ENCODE results near the gene TDP2. TPM values are rescaled to one million over a fixed set of nuclear protein-coding genes. Genes with fewer than 3 reads are reported as not detected.

Gene TDP2
- total RNA-seq, 1 donor from 2014 or later: 33.9 TPM

GRCh38 chr6:24640166-24640565 lies 26.5 kb downstream of the TDP2 start:
- H3K9me3 Mint-ChIP-seq (ENCODE audit: unreplicated experiment): peaks cover 4% of the 10 kb centered on the region
- H3K4me3 Mint-ChIP-seq (ENCODE audit: unreplicated experiment): no peak overlapping the region
- TF ChIP-seq CTCF (IDR thresholded peaks at IDR 0.05; ENCODE audit: unreplicated experiment): no peak
- no peaks in the 10 kb centered on the region for H3K27me3 Mint-ChIP-seq (ENCODE audit: unreplicated experiment)
- H3K36me3 Mint-ChIP-seq (ENCODE audit: low read depth, unreplicated experiment): no peaks in the 10 kb centered on the region
- no peak overlapping the region for H3K27ac Mint-ChIP-seq (ENCODE audit: unreplicated experiment)
- no peak for DNase-seq (ENCODE audit: low spot score)
- H3K4me1 Mint-ChIP-seq (ENCODE audit: unreplicated experiment): peaks cover under 1% of the 10 kb centered on the region

GRCh38 chr6:24636681-24637080 lies 30.0 kb downstream of the TDP2 start:
- no peak overlapping the region for H3K27ac Mint-ChIP-seq (ENCODE audit: unreplicated experiment)
- H3K9me3 Mint-ChIP-seq (ENCODE audit: unreplicated experiment): peaks cover 4% of the 10 kb centered on the region
- no peaks in the 10 kb centered on the region for H3K4me1 Mint-ChIP-seq (ENCODE audit: unreplicated experiment)
- H3K27me3 Mint-ChIP-seq (ENCODE audit: unreplicated experiment): no peaks in the 10 kb centered on the region
- no peak for TF ChIP-seq CTCF (IDR thresholded peaks at IDR 0.05; ENCODE audit: unreplicated experiment)
- no peak for DNase-seq (ENCODE audit: low spot score)
- no peak overlapping the region for H3K4me3 Mint-ChIP-seq (ENCODE audit: unreplicated experiment)
- H3K36me3 Mint-ChIP-seq (ENCODE audit: low read depth, unreplicated experiment): no peaks in the 10 kb centered on the region

- TF ChIP-seq CTCF (IDR thresholded peaks at IDR 0.05; ENCODE audit: unreplicated experiment): no peak
- no peak overlapping the region for H3K27ac Mint-ChIP-seq (ENCODE audit: unreplicated experiment)
Measured at GRCh38 chr6:24632573-24632972, 34.1 kb downstream of the TDP2 start.

GRCh38 chr6:24631671-24632070 lies 35.0 kb downstream of the TDP2 start:
- Mint-ChIP-seq H3K4me3 (ENCODE audit: unreplicated experiment) (no peak overlapping the region), H3K36me3 (ENCODE audit: low read depth, unreplicated experiment) (no peaks in the 10 kb centered on the region), H3K4me1 (ENCODE audit: unreplicated experiment) (peaks cover 3% of the 10 kb centered on the region), H3K27ac (ENCODE audit: unreplicated experiment) (no peak overlapping the region), H3K27me3 (ENCODE audit: unreplicated experiment) (no peaks in the 10 kb centered on the region), H3K9me3 (ENCODE audit: unreplicated experiment) (no peaks in the 10 kb centered on the region)
- no peak for TF ChIP-seq CTCF (IDR thresholded peaks at IDR 0.05; ENCODE audit: unreplicated experiment)
- DNase-seq (ENCODE audit: low spot score): no peak

More at GRCh38 chr6:24632573-24632972, 34.1 kb downstream of the TDP2 start:
- Mint-ChIP-seq H3K36me3 (ENCODE audit: low read depth, unreplicated experiment) (no peaks in the 10 kb centered on the region), H3K9me3 (ENCODE audit: unreplicated experiment) (no peaks in the 10 kb centered on the region), H3K4me3 (ENCODE audit: unreplicated experiment) (no peak overlapping the region), H3K27me3 (ENCODE audit: unreplicated experiment) (no peaks in the 10 kb centered on the region), H3K4me1 (ENCODE audit: unreplicated experiment) (peaks cover 3% of the 10 kb centered on the region)
- DNase-seq (ENCODE audit: low spot score): no peak

GRCh38 chr6:24630856-24631505 lies 35.7 kb downstream of the TDP2 start:
- Mint-ChIP-seq H3K36me3 (ENCODE audit: low read depth, unreplicated experiment) (no peaks in the 10 kb centered on the region), H3K27ac (ENCODE audit: unreplicated experiment) (no peak overlapping the region), H3K27me3 (ENCODE audit: unreplicated experiment) (no peaks in the 10 kb centered on the region), H3K4me1 (ENCODE audit: unreplicated experiment) (peaks cover 3% of the 10 kb centered on the region), H3K9me3 (ENCODE audit: unreplicated experiment) (no peaks in the 10 kb centered on the region), H3K4me3 (ENCODE audit: unreplicated experiment) (no peak overlapping the region)
- no peak for DNase-seq (ENCODE audit: low spot score)
- no peak for TF ChIP-seq CTCF (IDR thresholded peaks at IDR 0.05; ENCODE audit: unreplicated experiment)
